Skeletal muscle satellite cell (primary cell): ENCODE results near the gene PELI2.

Source experiments
- H3K27me3 ChIP-seq: 2 replicates; pipeline ENCODE4 v1.7.0; 2013; ENCODE audit warnings: low read length; ENCODE audit not compliant: control insufficient read depth, insufficient read depth
- H3K36me3 ChIP-seq: 2 replicates; pipeline ENCODE4 v1.7.0; 2013; ENCODE audit warnings: mild to moderate bottlenecking, control low read depth, low read length; ENCODE audit not compliant: insufficient read depth
- H3K4me1 ChIP-seq: 2 replicates; pipeline ENCODE4 v1.7.0; 2013; ENCODE audit warnings: low read length; ENCODE audit not compliant: control insufficient read depth, insufficient read depth
- H3K4me2 ChIP-seq: 2 replicates; pipeline ENCODE4 v1.7.0; 2013; ENCODE audit warnings: mild to moderate bottlenecking, low read length
- H3K4me3 ChIP-seq: 2 replicates; pipeline ENCODE4 v1.7.0; 2013; ENCODE audit warnings: low read length
- H3K9ac ChIP-seq: 2 replicates; pipeline ENCODE4 v1.7.0; 2013; ENCODE audit warnings: mild to moderate bottlenecking, low read depth, low read length, moderate library complexity
- H3K9me3 ChIP-seq: replicated peaks from 2 replicates; pipeline ENCODE4 v1.7.0; 2013; ENCODE audit warnings: mild to moderate bottlenecking, control low read depth, low read length

PELI2 gene

DNA sequence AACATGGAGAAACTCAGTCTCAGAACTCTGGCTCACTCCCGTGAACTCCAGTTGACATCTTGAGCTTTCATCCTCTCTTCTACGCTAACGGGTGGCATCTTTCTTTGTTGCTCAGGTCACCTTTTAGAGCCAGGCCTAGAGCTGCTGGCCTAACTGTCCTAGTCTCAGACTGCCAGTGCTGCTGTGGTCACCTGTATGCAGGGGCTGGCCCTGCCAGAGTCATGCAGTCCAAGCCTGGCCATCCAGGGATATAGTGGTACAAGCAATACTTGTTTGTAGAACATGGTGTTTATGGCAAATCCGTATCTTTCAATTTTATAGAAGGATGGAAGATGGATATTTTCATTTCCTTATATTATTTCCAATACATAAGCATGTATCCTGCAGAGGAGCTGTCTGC is 117.2 kb downstream of the PELI2 start:
- H3K36me3 ChIP-seq, result no peaks in the 10 kb centered on the region
- H3K9ac ChIP-seq, result no peak overlapping the region
- no peaks in the 10 kb centered on the region for H3K27me3 ChIP-seq
- no peaks in the 10 kb centered on the region for H3K9me3 ChIP-seq
- no peak overlapping the region for H3K4me3 ChIP-seq
- H3K4me2 ChIP-seq, result no peak overlapping the region
- no peaks in the 10 kb centered on the region for H3K4me1 ChIP-seq

DNA sequence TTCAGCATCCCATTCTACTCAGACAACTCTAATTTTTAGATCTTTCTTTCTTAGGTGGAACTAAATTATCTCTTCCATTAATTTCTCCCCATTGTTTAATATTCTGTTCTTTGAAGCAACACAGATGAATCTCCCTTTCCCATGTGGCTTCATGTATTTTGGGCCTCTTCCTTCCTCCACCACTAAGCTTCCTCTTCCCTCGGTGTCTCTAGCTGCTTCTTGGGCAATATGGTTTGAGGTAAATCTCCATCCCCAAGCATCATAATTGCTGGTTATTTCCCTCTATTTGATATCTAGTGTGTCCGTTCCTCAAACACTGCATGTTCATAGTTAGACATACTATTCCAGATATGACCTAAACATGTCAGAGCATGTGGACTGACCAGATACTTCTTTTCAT is 119.2 kb downstream of the PELI2 start:
- Histone ChIP-seq H3K27me3 (no peaks in the 10 kb centered on the region), H3K36me3 (no peaks in the 10 kb centered on the region), H3K4me3 (no peak overlapping the region), H3K4me1 (peaks cover 9% of the 10 kb centered on the region), H3K4me2 (no peak overlapping the region), H3K9ac (no peak overlapping the region), H3K9me3 (no peaks in the 10 kb centered on the region)

DNA sequence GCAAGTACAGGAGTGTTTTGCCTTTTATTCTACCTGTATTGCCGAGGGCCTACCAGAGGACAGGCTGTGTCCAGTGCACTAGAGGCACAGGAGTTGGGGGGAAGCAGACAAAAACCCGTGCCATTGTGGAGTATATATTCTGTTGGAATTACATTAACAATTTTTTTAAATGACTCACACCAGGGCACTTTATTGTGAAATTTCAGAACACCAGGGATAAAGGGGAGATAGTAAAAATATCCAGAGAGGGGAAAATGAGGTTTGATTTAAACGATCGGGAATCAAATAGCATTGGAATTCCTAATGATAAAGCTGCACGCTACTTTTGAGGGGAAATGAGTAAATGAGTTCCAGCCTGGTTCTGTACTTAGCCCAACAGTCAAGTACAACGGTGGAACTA is 123.2 kb downstream of the PELI2 start:
- H3K27me3 ChIP-seq, result no peaks in the 10 kb centered on the region
- H3K4me2 ChIP-seq, result no peak overlapping the region
- no peaks in the 10 kb centered on the region for H3K9me3 ChIP-seq
- H3K36me3 ChIP-seq, result no peaks in the 10 kb centered on the region
- H3K9ac ChIP-seq, result no peak overlapping the region
- H3K4me1 ChIP-seq, result peaks cover 27% of the 10 kb centered on the region
- H3K4me3 ChIP-seq, result no peak overlapping the region

DNA sequence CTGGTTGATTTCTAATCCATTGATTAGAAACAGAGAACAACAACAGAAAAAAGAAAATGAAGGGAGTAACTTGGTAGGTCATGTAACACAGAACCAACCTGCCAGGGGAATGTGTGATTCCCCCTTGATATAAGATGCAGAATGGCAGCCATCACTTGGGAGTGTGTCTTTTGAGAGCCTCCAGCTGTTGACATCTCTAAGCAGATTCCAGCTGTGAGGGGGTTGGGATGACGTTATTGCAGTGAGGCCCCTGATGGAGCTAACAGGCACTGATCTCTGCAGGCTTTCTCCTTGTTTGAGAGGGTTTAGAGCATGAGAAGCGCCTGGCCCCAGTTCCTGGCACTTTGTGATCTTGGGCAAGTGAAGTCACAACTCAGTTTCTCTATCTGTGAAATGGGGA is 124.9 kb downstream of the PELI2 start:
- Histone ChIP-seq H3K36me3 (no peaks in the 10 kb centered on the region), H3K4me1 (peaks cover 27% of the 10 kb centered on the region), H3K9ac (no peak overlapping the region), H3K9me3 (no peaks in the 10 kb centered on the region), H3K4me2 (no peak overlapping the region), H3K4me3 (no peak overlapping the region), H3K27me3 (no peaks in the 10 kb centered on the region)

DNA sequence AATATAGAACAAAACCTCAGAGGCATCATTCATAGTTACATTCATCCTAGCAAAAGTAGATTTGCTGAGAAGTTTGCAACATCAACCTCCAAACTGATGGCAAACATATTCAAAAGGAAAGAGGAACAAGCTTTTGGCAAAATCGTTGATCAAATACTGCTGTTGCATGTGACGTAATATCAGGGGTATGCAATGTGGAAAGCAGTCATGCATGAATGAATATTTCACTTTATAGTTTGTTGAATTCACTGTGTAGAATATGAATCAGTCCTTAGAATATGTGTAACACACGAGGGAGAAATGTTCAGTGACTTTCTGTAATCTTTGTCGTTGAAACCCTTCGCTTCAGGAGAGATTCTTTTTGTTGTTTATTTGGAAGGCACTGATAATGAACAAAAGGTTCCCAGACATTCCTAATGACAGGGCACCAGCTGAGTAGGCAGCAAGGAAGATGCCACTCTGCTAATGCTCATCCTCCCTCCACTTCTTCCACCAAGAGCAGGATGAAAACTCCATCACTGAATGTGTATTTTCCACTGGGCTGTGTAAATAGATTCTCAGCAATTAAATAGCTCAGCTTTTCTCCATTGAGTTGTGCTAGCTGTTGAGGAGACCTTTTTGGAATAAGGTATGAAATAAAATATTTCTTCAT is 126.1 kb downstream of the PELI2 start:
- Histone ChIP-seq H3K27me3 (no peaks in the 10 kb centered on the region), H3K36me3 (no peaks in the 10 kb centered on the region), H3K4me3 (peak overlapping the region; percentile 27), H3K4me1 (peaks cover 27% of the 10 kb centered on the region), H3K4me2 (peak overlapping the region; percentile 69), H3K9me3 (no peaks in the 10 kb centered on the region), H3K9ac (peak overlapping the region; percentile 56)

DNA sequence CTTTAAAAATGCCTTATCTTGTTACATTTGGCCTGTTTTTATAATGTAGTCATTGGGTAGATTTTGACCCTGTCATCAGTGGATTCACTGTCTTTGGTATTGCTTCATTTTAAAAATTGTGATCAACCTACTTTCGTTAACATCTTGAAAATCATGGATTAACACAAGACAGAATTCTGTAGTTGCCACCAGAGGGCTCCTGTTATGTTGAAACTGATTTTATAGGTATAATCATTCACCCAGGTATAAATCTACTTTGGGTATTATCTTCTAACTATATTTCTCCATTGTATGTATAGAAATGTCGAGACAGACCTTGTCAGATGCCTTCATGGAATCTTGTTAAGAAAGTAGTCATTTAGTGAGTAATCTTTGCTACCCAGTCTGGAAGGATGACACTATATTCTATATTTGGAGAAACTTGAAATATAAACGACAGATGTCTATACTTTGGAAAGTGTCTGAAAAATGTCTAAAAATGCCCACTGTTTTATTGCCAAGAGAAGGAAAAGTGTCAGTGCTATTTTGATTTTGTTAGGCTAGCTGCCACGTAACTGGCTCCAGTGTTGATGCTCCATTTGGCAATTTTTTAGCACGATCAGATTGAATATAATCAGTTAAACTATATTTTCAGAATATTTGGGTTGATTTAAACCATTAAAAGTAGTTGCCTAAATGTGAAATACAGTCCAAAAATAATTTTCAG is 129.4 kb downstream of the PELI2 start:
- H3K4me1 ChIP-seq, result peaks cover 18% of the 10 kb centered on the region

DNA sequence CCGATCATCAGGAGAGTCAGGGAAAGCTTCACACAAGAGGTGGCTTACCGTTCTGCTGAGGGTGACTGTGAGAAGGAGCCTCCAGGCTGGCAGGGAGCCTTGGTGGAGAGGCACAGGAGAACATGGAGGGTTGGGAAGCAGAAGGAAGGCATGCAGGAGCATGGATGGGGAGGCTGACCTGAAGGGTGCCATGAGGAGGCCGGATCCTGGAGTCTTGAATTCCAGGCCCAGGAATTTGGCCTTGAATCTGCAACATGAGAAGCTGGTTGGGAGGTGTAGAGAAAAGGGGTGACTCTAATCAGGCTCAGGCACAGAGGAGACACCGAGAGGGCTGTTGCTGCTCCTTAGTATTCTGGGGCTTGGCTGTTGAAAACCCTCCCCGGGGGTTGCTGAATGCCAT is 130.2 kb downstream of the PELI2 start:
- no peaks in the 10 kb centered on the region for H3K36me3 ChIP-seq
- H3K4me3 ChIP-seq, result no peak overlapping the region
- no peak overlapping the region for H3K4me2 ChIP-seq
- H3K9me3 ChIP-seq, result no peaks in the 10 kb centered on the region
- peaks cover 14% of the 10 kb centered on the region for H3K4me1 ChIP-seq
- H3K9ac ChIP-seq, result no peak overlapping the region
- no peaks in the 10 kb centered on the region for H3K27me3 ChIP-seq

More for the DNA sequence above, 129.4 kb downstream of the PELI2 start:
- Histone ChIP-seq H3K9ac (no peak overlapping the region), H3K27me3 (no peaks in the 10 kb centered on the region), H3K4me3 (no peak overlapping the region), H3K4me2 (no peak overlapping the region), H3K9me3 (no peaks in the 10 kb centered on the region), H3K36me3 (no peaks in the 10 kb centered on the region)

DNA sequence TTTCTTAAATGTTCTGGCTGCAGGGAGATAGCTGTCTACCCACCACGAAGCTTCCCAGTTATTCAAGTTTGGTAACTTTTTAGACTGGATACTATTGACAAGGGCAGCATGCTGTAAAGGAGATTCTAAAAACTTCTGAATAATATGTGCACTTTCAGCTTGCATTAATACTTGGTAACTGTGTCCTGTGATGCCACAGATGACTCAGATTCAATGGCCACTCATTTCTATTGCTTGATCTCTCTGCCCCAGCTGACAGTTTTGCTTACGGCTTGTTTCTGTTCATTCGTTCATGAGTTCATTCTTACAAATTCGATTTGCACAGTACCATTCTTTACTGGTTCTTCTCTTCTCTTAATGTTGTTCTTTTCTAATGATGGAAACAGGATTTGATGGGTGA is 142.8 kb downstream of the PELI2 start:
- Histone ChIP-seq H3K36me3 (no peaks in the 10 kb centered on the region), H3K4me2 (no peak overlapping the region), H3K4me3 (no peak overlapping the region), H3K9me3 (no peaks in the 10 kb centered on the region), H3K27me3 (no peaks in the 10 kb centered on the region), H3K4me1 (no peaks in the 10 kb centered on the region), H3K9ac (no peak overlapping the region)

DNA sequence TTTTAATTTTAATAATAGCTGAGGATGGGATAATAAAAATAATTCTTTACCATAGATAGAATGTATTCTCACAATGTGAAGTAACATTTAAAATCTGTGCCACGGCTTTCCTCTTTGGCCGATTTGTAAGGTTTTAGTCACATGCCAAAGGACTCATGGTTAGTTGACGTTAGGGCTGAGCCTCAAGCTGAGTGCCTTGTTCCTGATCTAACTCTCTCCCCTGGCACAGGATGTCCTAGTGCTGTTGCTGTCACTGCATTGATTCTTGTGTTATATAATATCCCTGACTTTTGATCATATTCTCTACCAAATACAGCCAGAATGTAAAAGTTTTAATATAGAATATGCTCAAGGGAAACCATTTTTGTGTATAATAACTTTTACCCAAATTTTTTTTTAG is 144.3 kb downstream of the PELI2 start:
- Histone ChIP-seq H3K27me3 (no peaks in the 10 kb centered on the region), H3K4me1 (peaks cover 4% of the 10 kb centered on the region), H3K4me2 (no peak overlapping the region), H3K9ac (no peak overlapping the region), H3K9me3 (no peaks in the 10 kb centered on the region), H3K36me3 (no peaks in the 10 kb centered on the region), H3K4me3 (no peak overlapping the region)

DNA sequence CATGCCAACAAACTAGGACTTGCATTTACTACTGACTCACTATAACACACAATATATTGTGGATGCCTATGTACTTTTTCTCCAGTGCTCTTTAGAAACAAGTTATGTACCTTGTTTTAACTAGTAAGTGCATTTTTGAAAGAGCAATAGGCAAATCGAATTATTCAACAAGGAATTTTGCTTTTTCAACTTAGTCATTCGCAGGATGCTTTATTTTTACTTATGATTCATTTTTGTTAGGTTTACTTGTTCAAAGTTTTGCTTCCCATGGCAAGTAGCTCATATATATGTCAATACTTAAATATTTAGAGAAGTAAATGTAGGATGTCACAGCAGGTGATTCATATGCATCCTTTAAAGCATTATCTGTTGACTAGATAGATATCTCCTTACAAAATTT is 149.8 kb downstream of the PELI2 start:
- H3K36me3 ChIP-seq, result no peaks in the 10 kb centered on the region
- H3K9ac ChIP-seq, result peak overlapping the region; percentile 20
- peaks cover 41% of the 10 kb centered on the region for H3K4me1 ChIP-seq
- H3K27me3 ChIP-seq, result no peaks in the 10 kb centered on the region
- peak overlapping the region; percentile 58 for H3K4me2 ChIP-seq
- H3K9me3 ChIP-seq, result no peaks in the 10 kb centered on the region
- H3K4me3 ChIP-seq, result no peak overlapping the region

DNA sequence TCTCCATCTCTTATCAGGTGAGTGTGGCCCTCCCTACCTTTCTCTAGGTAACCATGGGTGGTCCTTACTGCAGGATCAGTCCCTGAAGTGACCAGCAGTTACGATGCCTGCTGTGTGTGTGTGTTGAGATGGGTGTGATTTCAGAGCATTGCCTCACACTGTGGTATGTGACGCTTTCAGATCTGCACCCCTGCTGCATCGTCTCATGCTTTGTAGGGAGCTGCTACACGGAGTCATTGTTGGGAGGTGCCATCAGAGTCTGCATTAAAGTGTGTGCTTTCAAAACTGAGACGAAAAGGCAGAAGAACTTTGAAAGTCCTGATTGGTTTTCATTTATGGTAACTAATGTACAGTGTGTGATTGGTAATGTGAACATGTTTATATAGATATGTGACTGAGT is 150.5 kb downstream of the PELI2 start:
- H3K9ac ChIP-seq, result peak overlapping the region; percentile 20
- H3K4me1 ChIP-seq, result peaks cover 47% of the 10 kb centered on the region
- no peaks in the 10 kb centered on the region for H3K9me3 ChIP-seq
- peak overlapping the region; percentile 12 for H3K4me3 ChIP-seq
- H3K36me3 ChIP-seq, result no peaks in the 10 kb centered on the region
- peak overlapping the region; percentile 47 for H3K4me2 ChIP-seq
- no peaks in the 10 kb centered on the region for H3K27me3 ChIP-seq

DNA sequence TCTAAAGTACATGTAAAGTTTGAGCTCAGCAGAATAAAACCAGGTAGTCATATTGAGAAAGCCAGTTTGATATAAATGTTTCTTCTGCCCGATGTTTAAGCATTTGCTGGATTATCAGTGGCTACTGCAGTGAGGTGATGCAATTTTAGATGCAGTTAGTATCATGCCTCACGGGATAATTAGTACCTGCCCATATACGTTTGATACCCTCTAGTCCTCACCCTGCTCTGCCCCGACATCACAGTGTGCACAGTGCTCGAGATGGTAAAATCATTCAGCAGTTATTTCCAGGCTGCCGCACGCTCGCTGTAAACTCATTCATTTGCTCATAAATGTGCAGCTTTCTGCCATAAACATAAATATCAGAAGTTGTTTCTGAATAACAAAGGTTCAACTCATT is 152.7 kb downstream of the PELI2 start:
- Histone ChIP-seq H3K9ac (no peak overlapping the region), H3K9me3 (no peaks in the 10 kb centered on the region), H3K36me3 (no peaks in the 10 kb centered on the region), H3K4me2 (no peak overlapping the region), H3K27me3 (no peaks in the 10 kb centered on the region), H3K4me3 (no peak overlapping the region), H3K4me1 (peaks cover 51% of the 10 kb centered on the region)
